Hepatocyte (in vitro differentiated cells): ENCODE data around the gene ERCC4. TPM values are rescaled to one million over a fixed set of nuclear protein-coding genes. Genes with fewer than 3 reads are reported as not detected.

Experiments used
- DNase-seq: peaks from one replicate; pipeline ENCODE4 v3.0.0-alpha.2; 2016; ENCODE audit warnings: low spot score
- H2AFZ ChIP-seq: fragments of 200-600 bp; sonication (generic); 2 replicates; pipeline ENCODE4 v1.6.0; 2016; ENCODE audit warnings: antibody characterized with exemption, mild to moderate bottlenecking
- H3K27ac ChIP-seq: fragments of 200-600 bp; sonication (generic); 2 replicates; pipeline ENCODE4 v1.5.1; 2016; ENCODE audit warnings: mild to moderate bottlenecking
- H3K27me3 ChIP-seq: fragments of 200-600 bp; sonication (generic); 2 replicates; pipeline ENCODE4 v1.6.1; 2016
- H3K36me3 ChIP-seq: fragments of 200-600 bp; sonication (generic); replicated peaks from 2 replicates; pipeline ENCODE4 v1.5.1; 2016; ENCODE audit warnings: low read depth; ENCODE audit not compliant: insufficient read depth
- H3K4me1 ChIP-seq: fragments of 200-600 bp; sonication (generic); 2 replicates; pipeline ENCODE4 v1.5.1; 2016; ENCODE audit warnings: mild to moderate bottlenecking, moderate library complexity; ENCODE audit not compliant: insufficient read depth
- H3K4me2 ChIP-seq: fragments of 200-600 bp; sonication (generic); 2 replicates; pipeline ENCODE4 v1.6.0; 2016
- H3K4me3 ChIP-seq: fragments of 200-600 bp; sonication (generic); 2 replicates; pipeline ENCODE4 v1.5.1; 2016; ENCODE audit warnings: mild to moderate bottlenecking
- H3K79me2 ChIP-seq: fragments of 200-600 bp; sonication (generic); 2 replicates; pipeline ENCODE4 v1.6.0; 2017; ENCODE audit warnings: mild to moderate bottlenecking
- H3K9me2 ChIP-seq: fragments of 200-600 bp; sonication (generic); replicated peaks from 2 replicates; pipeline ENCODE4 v1.6.0; 2017; ENCODE audit warnings: mild to moderate bottlenecking; ENCODE audit not compliant: insufficient read depth
- H3K9me3 ChIP-seq: fragments of 200-600 bp; sonication (generic); 2 replicates; pipeline ENCODE4 v1.5.1; 2016; ENCODE audit warnings: low read depth, mild to moderate bottlenecking
- H4K20me1 ChIP-seq: fragments of 200-600 bp; sonication (generic); 2 replicates; pipeline ENCODE4 v1.6.0; 2016; ENCODE audit warnings: mild to moderate bottlenecking; ENCODE audit not compliant: insufficient read depth, poor library complexity, severe bottlenecking
- EZH2 ChIP-seq: fragments of 200-600 bp; sonication (generic); IDR thresholded peaks from 2 replicates; pipeline ENCODE4 v1.6.1; 2016; ENCODE audit warnings: antibody characterized with exemption, mild to moderate bottlenecking, borderline replicate concordance
- EZH2phosphoT487 ChIP-seq: fragments of 200-600 bp; sonication (generic); IDR thresholded peaks from one replicate; pipeline ENCODE4 v1.6.1; 2018; ENCODE audit warnings: antibody characterized with exemption, mild to moderate bottlenecking, low read depth, moderate library complexity; ENCODE audit not compliant: unreplicated experiment, severe bottlenecking
- WGBS: methylation state at CpG from one replicate; pipeline ENCODE4 v1.1.6; 2016; ENCODE audit warnings: low lambda C conversion rate; ENCODE audit errors: missing lambda C conversion rate; 5-methylcytosine and 5-hydroxymethylcytosine counted together
- polyA plus RNA-seq: library from polyadenylated mRNA; unstranded; fragments of >200 nt; fragmentation: Nextera tagmentation; extraction: Ambion mirVana; gene quantifications from 2 replicates; pipeline ENCODE4 v1.2.1, GENCODE V29; 2016
- total RNA-seq: library from RNA; depleted of rRNA; stranded (reverse); fragments of >200 nt; gene quantifications from 2 replicates; pipeline ENCODE4 v1.2.3, GENCODE V29; 2014
- TF ChIP-seq, protein P1 (sequence below): fragments of 200-600 bp; sonication (generic); IDR thresholded peaks from 2 replicates; pipeline ENCODE4 v1.5.1; 2016; ENCODE audit warnings: antibody characterized with exemption, mild to moderate bottlenecking; ENCODE audit not compliant: poor library complexity

ERCC4 gene
- total and polyA plus RNA-seq, 2 experiments from 2014 or later: 14.5 to 19.3 TPM

DNA sequence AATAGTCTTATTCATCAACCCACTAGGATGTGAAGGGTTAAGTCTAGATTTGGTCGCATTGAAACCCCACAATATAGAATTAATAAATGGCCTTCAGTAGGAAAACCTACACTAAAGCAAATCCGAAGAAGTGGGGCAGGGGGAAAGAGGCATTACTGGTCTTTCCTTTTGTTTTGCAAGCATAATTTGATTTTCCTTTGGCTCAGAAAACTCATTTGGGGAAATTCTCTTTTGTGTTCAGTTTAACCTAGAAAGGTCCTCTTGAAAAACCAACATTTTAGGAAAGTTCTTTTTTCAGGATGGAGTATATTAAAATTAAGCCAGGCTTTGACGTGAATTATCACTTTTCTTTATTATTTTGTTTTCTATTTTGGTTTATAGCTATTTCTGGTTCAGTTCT is 31.7 kb downstream of the ERCC4 start:
- Histone ChIP-seq H3K36me3 (no peaks in the 10 kb centered on the region), H4K20me1 (no peaks in the 10 kb centered on the region), H3K27me3 (no peaks in the 10 kb centered on the region), H3K4me2 (no peak overlapping the region), H3K9me3 (no peaks in the 10 kb centered on the region), H3K27ac (no peak overlapping the region), H3K9me2 (no peaks in the 10 kb centered on the region), H3K79me2 (no peaks in the 10 kb centered on the region), H3K4me1 (peaks cover 3% of the 10 kb centered on the region), H2AFZ (no peak overlapping the region), H3K4me3 (no peak overlapping the region)
- 78% methylated on average over 3 of the region's 3 CpGs for WGBS
- TF ChIP-seq, protein P1, sequence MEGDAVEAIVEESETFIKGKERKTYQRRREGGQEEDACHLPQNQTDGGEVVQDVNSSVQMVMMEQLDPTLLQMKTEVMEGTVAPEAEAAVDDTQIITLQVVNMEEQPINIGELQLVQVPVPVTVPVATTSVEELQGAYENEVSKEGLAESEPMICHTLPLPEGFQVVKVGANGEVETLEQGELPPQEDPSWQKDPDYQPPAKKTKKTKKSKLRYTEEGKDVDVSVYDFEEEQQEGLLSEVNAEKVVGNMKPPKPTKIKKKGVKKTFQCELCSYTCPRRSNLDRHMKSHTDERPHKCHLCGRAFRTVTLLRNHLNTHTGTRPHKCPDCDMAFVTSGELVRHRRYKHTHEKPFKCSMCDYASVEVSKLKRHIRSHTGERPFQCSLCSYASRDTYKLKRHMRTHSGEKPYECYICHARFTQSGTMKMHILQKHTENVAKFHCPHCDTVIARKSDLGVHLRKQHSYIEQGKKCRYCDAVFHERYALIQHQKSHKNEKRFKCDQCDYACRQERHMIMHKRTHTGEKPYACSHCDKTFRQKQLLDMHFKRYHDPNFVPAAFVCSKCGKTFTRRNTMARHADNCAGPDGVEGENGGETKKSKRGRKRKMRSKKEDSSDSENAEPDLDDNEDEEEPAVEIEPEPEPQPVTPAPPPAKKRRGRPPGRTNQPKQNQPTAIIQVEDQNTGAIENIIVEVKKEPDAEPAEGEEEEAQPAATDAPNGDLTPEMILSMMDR: no peak
- no peak for TF ChIP-seq EZH2phosphoT487
- no peak for TF ChIP-seq EZH2
- no peak for DNase-seq

- H3K4me2 ChIP-seq: no peak overlapping the region
- H2AFZ ChIP-seq: no peak overlapping the region
- H3K27ac ChIP-seq: no peak overlapping the region
- H4K20me1 ChIP-seq: no peaks in the 10 kb centered on the region
- no peaks in the 10 kb centered on the region for H3K27me3 ChIP-seq
- H3K36me3 ChIP-seq: no peaks in the 10 kb centered on the region
- TF ChIP-seq, protein P1: no peak
- TF ChIP-seq EZH2phosphoT487 (no peak), EZH2 (no peak)
- DNase-seq: no peak
- H3K79me2 ChIP-seq: no peaks in the 10 kb centered on the region
- no peaks in the 10 kb centered on the region for H3K9me3 ChIP-seq
- WGBS: 83% methylated on average over 2 of the region's 2 CpGs
- H3K4me3 ChIP-seq: no peak overlapping the region
- no peaks in the 10 kb centered on the region for H3K9me2 ChIP-seq
- peaks cover 13% of the 10 kb centered on the region for H3K4me1 ChIP-seq
These were observed 33.5 kb downstream of the ERCC4 start for GRCh38 chr16:13953501-13953900.

DNA sequence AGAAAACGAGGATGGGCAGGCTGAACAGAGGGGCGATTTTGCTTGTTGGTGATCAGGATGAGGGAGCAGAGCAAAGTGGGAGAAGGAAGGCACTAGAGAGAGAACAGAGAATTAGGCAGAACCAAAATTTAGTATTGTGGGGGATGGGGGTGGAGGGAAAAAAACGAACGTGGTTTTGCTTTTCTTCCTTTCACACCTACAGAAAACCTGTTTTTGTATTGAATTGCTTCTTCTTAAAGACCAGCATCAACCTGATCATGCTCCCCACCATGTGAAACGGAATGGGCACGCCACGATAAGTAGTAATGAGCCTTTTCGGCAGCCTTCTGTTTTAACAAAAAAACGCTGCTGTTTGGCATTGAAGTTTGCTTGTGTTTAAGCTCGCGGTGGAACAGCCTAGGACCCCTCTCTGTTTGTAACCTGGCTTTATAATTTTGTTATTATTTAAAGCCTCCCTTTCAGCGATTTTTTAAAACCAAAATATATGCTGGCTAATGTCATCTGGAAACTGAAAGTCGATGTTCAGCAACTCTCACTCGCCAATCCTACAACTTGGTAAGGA is 36.8 kb downstream of the ERCC4 start:
- 84% methylated on average over 14 of the region's 14 CpGs for WGBS
- TF ChIP-seq EZH2phosphoT487: no peak
- TF ChIP-seq, protein P1: no peak
- no peak for TF ChIP-seq EZH2
- no peak overlapping the region for H3K4me3 ChIP-seq

More for the DNA sequence above, 36.8 kb downstream of the ERCC4 start:
- H4K20me1 ChIP-seq: no peaks in the 10 kb centered on the region
- no peak for DNase-seq
- no peak overlapping the region for H2AFZ ChIP-seq
- H3K9me2 ChIP-seq: no peaks in the 10 kb centered on the region
- H3K27ac ChIP-seq: peak overlapping the region; percentile 92
- H3K79me2 ChIP-seq: no peaks in the 10 kb centered on the region
- no peaks in the 10 kb centered on the region for H3K36me3 ChIP-seq
- H3K4me1 ChIP-seq: peaks cover 13% of the 10 kb centered on the region
- no peaks in the 10 kb centered on the region for H3K27me3 ChIP-seq
- peak overlapping the region; percentile 64 for H3K4me2 ChIP-seq
- H3K9me3 ChIP-seq: no peaks in the 10 kb centered on the region
